ENCODE measurements around the gene MTA2. TPM values are rescaled to one million over a fixed set of nuclear protein-coding genes. Genes with fewer than 3 reads are reported as not detected.

The MTA2 gene
- total RNA-seq, 1 experiment from 2014 or later, result 97.2 TPM

GRCh38 chr11:62548545-62549335, 52.9 kb downstream of the MTA2 start:
- intact Hi-C loops (cut with micrococcal nuclease; ENCODE audit: unreplicated experiment), result no loop called here
- CTCF ChIA-PET, result interaction anchor here (6.8 kb wide), 1 partner anchor 12 kb away, joined by 86 read pairs; no protein-coding TSS in a partner anchor
- peak; percentile 41 for DNase-seq
- no peak for TF ChIP-seq CTCF (IDR thresholded peaks at IDR 0.05; ENCODE audit: unreplicated experiment)
- Mint-ChIP-seq H3K27me3 (ENCODE audit: unreplicated experiment) (no peaks in the 10 kb centered on the region), H3K4me3 (ENCODE audit: low read depth, unreplicated experiment) (peak overlapping the region; percentile 100), H3K36me3 (ENCODE audit: insufficient read depth, unreplicated experiment) (peaks cover 75% of the 10 kb centered on the region), H3K4me1 (ENCODE audit: low read depth, unreplicated experiment) (peaks cover 47% of the 10 kb centered on the region), H3K27ac (ENCODE audit: unreplicated experiment) (peak overlapping the region; percentile 94), H3K9me3 (ENCODE audit: low read depth, unreplicated experiment) (no peaks in the 10 kb centered on the region)
- BruUV-seq (replicated peaks), result no TSS peak

GRCh38 chr11:62547691-62548281, 53.9 kb downstream of the MTA2 start:
- intact Hi-C loops (cut with micrococcal nuclease; ENCODE audit: unreplicated experiment), result loop anchor here (2.0 kb wide), 1 partner anchor 13 kb away; no protein-coding TSS in a partner anchor
- no TSS peak for BruUV-seq (replicated peaks)
- CTCF ChIA-PET, result interaction anchor here (1.2 to 6.8 kb wide), 2 partner anchors 12 to 123 kb away, joined by 4 to 86 read pairs; no protein-coding TSS in a partner anchor
- H3K27ac Mint-ChIP-seq (ENCODE audit: unreplicated experiment), result peak overlapping the region; percentile 94
- peak; percentile 45 for DNase-seq
- H3K27me3 Mint-ChIP-seq (ENCODE audit: unreplicated experiment), result no peaks in the 10 kb centered on the region
- H3K4me3 Mint-ChIP-seq (ENCODE audit: low read depth, unreplicated experiment), result peak overlapping the region; percentile 100
- H3K36me3 Mint-ChIP-seq (ENCODE audit: insufficient read depth, unreplicated experiment), result peaks cover 76% of the 10 kb centered on the region
- H3K9me3 Mint-ChIP-seq (ENCODE audit: low read depth, unreplicated experiment), result no peaks in the 10 kb centered on the region
- peaks cover 44% of the 10 kb centered on the region for H3K4me1 Mint-ChIP-seq (ENCODE audit: low read depth, unreplicated experiment)
- no peak for TF ChIP-seq CTCF (IDR thresholded peaks at IDR 0.05; ENCODE audit: unreplicated experiment)

- BruUV-seq (replicated peaks), result no TSS peak
- Mint-ChIP-seq H3K36me3 (ENCODE audit: insufficient read depth, unreplicated experiment) (peaks cover 76% of the 10 kb centered on the region), H3K4me3 (ENCODE audit: low read depth, unreplicated experiment) (peak overlapping the region; percentile 100), H3K27ac (ENCODE audit: unreplicated experiment) (peak overlapping the region; percentile 94), H3K4me1 (ENCODE audit: low read depth, unreplicated experiment) (peaks cover 44% of the 10 kb centered on the region), H3K9me3 (ENCODE audit: low read depth, unreplicated experiment) (no peaks in the 10 kb centered on the region), H3K27me3 (ENCODE audit: unreplicated experiment) (no peaks in the 10 kb centered on the region)
- DNase-seq, result peak; percentile 35
- intact Hi-C loops (cut with micrococcal nuclease; ENCODE audit: unreplicated experiment), result loop anchor here (2.0 kb wide), 1 partner anchor 14 kb away; no protein-coding TSS in a partner anchor
- TF ChIP-seq CTCF (IDR thresholded peaks at IDR 0.05; ENCODE audit: unreplicated experiment), result no peak
- CTCF ChIA-PET, result interaction anchor here (0.5 to 6.8 kb wide), 7 partner anchors 13 to 1570 kb away, joined by 3 to 86 read pairs (median 4); no protein-coding TSS in a partner anchor
Observed at GRCh38 chr11:62546929-62547625, 54.6 kb downstream of the MTA2 start.

- CTCF ChIA-PET, result interaction anchor here (0.5 to 6.8 kb wide), 7 partner anchors 14 to 1569 kb away, joined by 3 to 86 read pairs (median 4); no protein-coding TSS in a partner anchor
- no peaks in the 10 kb centered on the region for H3K27me3 Mint-ChIP-seq (ENCODE audit: unreplicated experiment)
- peaks cover 75% of the 10 kb centered on the region for H3K36me3 Mint-ChIP-seq (ENCODE audit: insufficient read depth, unreplicated experiment)
- peak within 1 kb of the TSS; percentile 97 for H3K27ac Mint-ChIP-seq (ENCODE audit: unreplicated experiment)
- TSS peak; percentile 54 for BruUV-seq (replicated peaks)
- intact Hi-C loops (cut with micrococcal nuclease; ENCODE audit: unreplicated experiment), result loop anchor here (2.0 kb wide), 1 partner anchor 14 kb away; no protein-coding TSS in a partner anchor
- no peaks in the 10 kb centered on the region for H3K9me3 Mint-ChIP-seq (ENCODE audit: low read depth, unreplicated experiment)
- peak; percentile 79 for DNase-seq
- peak within 1 kb of the TSS; percentile 100 for H3K4me3 Mint-ChIP-seq (ENCODE audit: low read depth, unreplicated experiment)
- H3K4me1 Mint-ChIP-seq (ENCODE audit: low read depth, unreplicated experiment), result peaks cover 44% of the 10 kb centered on the region
- TF ChIP-seq CTCF (IDR thresholded peaks at IDR 0.05; ENCODE audit: unreplicated experiment), result no peak
Observed at GRCh38 chr11:62546244-62546928, 55.3 kb downstream of the MTA2 start, which contains the start of gene AHNAK. Gene AHNAK, minus strand, starts transcription at chr11:62546806. Its CDS starts 10,708 bp downstream, at chr11:62536098.
